Neuronal stem cell (in vitro differentiated cells): ENCODE results near the gene ART4.

Source experiments
- DNase-seq: peaks from one replicate; pipeline ENCODE4 v3.0.0-alpha.2; 2013; ENCODE audit warnings: low spot score
- H2AFZ ChIP-seq: one replicate; pipeline ENCODE4 v1.6.1; 2013; ENCODE audit warnings: mild to moderate bottlenecking, low read length, inconsistent platforms
- H2AK5ac ChIP-seq: 2 replicates; pipeline ENCODE4 v1.6.1; 2013; ENCODE audit warnings: low read depth, mild to moderate bottlenecking, inconsistent platforms, low read length, moderate library complexity, mixed read lengths
- H2BK120ac ChIP-seq: 2 replicates; pipeline ENCODE4 v1.6.1; 2013; ENCODE audit warnings: low read depth, mild to moderate bottlenecking, inconsistent platforms, low read length, moderate library complexity, mixed read lengths
- H2BK12ac ChIP-seq: one replicate; pipeline ENCODE4 v1.6.1; 2013; ENCODE audit warnings: low read length, inconsistent platforms
- H2BK15ac ChIP-seq: 2 replicates; pipeline ENCODE4 v1.6.1; 2013; ENCODE audit warnings: mild to moderate bottlenecking, low read length, inconsistent platforms, mixed read lengths
- H2BK5ac ChIP-seq: one replicate; pipeline ENCODE4 v1.6.1; 2013; ENCODE audit warnings: inconsistent platforms, mild to moderate bottlenecking, low read length, moderate library complexity
- H3K14ac ChIP-seq: one replicate; pipeline ENCODE4 v1.6.1; 2013; ENCODE audit warnings: low read length, inconsistent platforms
- H3K18ac ChIP-seq: 2 replicates; pipeline ENCODE4 v1.6.1; 2013; ENCODE audit warnings: low read length, inconsistent platforms
- H3K23ac ChIP-seq: 2 replicates; pipeline ENCODE4 v1.6.1; 2013; ENCODE audit warnings: low read depth, mild to moderate bottlenecking, mixed read lengths, low read length, inconsistent platforms; ENCODE audit not compliant: poor library complexity
- H3K27ac ChIP-seq: replicated peaks from 3 replicates; pipeline ENCODE4 v1.5.1; 2013; ENCODE audit warnings: low read length, inconsistent platforms
- H3K27me3 ChIP-seq, 3 experiments: 2 replicates each; pipeline ENCODE4 v1.6.1; 2013; ENCODE audit warnings: low read length in 3 of 3, mild to moderate bottlenecking in 2 of 3, inconsistent platforms in 1 of 3, low read depth in 1 of 3, mixed read lengths in 1 of 3, moderate library complexity in 1 of 3; ENCODE audit not compliant: control insufficient read depth in 3 of 3, insufficient read depth in 3 of 3
- H3K36me3 ChIP-seq, 2 donors: replicated peaks in 1 of 2; 2 replicates each; pipeline ENCODE4 v1.6.1; 2013; ENCODE audit warnings: low read length in 2 of 2; ENCODE audit not compliant: control insufficient read depth in 2 of 2, insufficient read depth in 2 of 2
- H3K4ac ChIP-seq: 2 replicates; pipeline ENCODE4 v1.6.1; 2013; ENCODE audit warnings: inconsistent platforms, mild to moderate bottlenecking, low read length, moderate library complexity
- H3K4me1 ChIP-seq, 2 donors: 1 replicate in 1 of 2; 2 replicates in 1 of 2; pipeline ENCODE4 v1.6.1; 2013; ENCODE audit warnings: low read length in 2 of 2, low read depth in 1 of 2; ENCODE audit not compliant: control insufficient read depth in 2 of 2, insufficient read depth in 1 of 2
- H3K4me2 ChIP-seq: one replicate; pipeline ENCODE4 v1.6.1; 2013; ENCODE audit warnings: mild to moderate bottlenecking, low read length, inconsistent platforms; ENCODE audit not compliant: insufficient read depth, poor library complexity, severe bottlenecking
- H3K4me3 ChIP-seq, 2 donors: 2 replicates each; pipeline ENCODE4 v1.5.1; 2013; ENCODE audit warnings: low read length in 2 of 2, mild to moderate bottlenecking in 2 of 2, inconsistent platforms in 1 of 2, moderate library complexity in 1 of 2
- H3K79me1 ChIP-seq: one replicate; pipeline ENCODE4 v1.6.1; 2013; ENCODE audit warnings: low read depth, mild to moderate bottlenecking, inconsistent platforms, low read length, moderate library complexity
- H3K9ac ChIP-seq: one replicate; pipeline ENCODE4 v1.6.1; 2013; ENCODE audit warnings: mild to moderate bottlenecking, low read depth, low read length, inconsistent platforms; ENCODE audit not compliant: poor library complexity
- H3K9me3 ChIP-seq, 2 donors: replicated peaks in 1 of 2; 2 replicates each; pipeline versions ENCODE3 to v1.6.1; 2013; ENCODE audit warnings: low read length in 2 of 2, mild to moderate bottlenecking in 2 of 2, inconsistent platforms in 1 of 2, low read depth in 1 of 2, mixed read lengths in 1 of 2, moderate library complexity in 1 of 2; ENCODE audit not compliant: control insufficient read depth in 2 of 2, insufficient read depth in 1 of 2
- H4K8ac ChIP-seq: one replicate; pipeline ENCODE4 v1.6.1; 2013; ENCODE audit warnings: low read depth, mild to moderate bottlenecking, inconsistent platforms, low read length, moderate library complexity
- H4K91ac ChIP-seq: one replicate; pipeline ENCODE4 v1.6.1; 2013; ENCODE audit warnings: low read length, low read depth, mild to moderate bottlenecking, inconsistent platforms; ENCODE audit not compliant: poor library complexity
- WGBS, 2 donors: extraction: QIAGEN DNeasy Blood & Tissue Kit; methylation state at CpG; one replicate each; pipeline ENCODE4 v1.1.7; 2013; ENCODE audit warnings: missing lambda C conversion rate in 2 of 2, mixed read lengths in 1 of 2; ENCODE audit not compliant: insufficient read length in 2 of 2, insufficient replicate concordance in 1 of 2; ENCODE audit errors: extremely low coverage in 2 of 2; 5-methylcytosine and 5-hydroxymethylcytosine counted together

The ART4 gene

GRCh38 chr12:14860490-14860889 lies 17.2 kb upstream of the ART4 start:
- H3K14ac ChIP-seq = no peak overlapping the region
- H3K4me2 ChIP-seq = no peak overlapping the region
- no peak overlapping the region for H3K4me3 ChIP-seq
- no peak overlapping the region for H2AK5ac ChIP-seq
- H3K9ac ChIP-seq = no peak overlapping the region
- no peak overlapping the region for H2BK12ac ChIP-seq
- no peaks in the 10 kb centered on the region for H3K4me1 ChIP-seq
- no peaks in the 10 kb centered on the region for H3K9me3 ChIP-seq
- H3K36me3 ChIP-seq = no peaks in the 10 kb centered on the region
- no peak overlapping the region for H3K4ac ChIP-seq
- H2BK120ac ChIP-seq = no peak overlapping the region
- no peak overlapping the region for H2AFZ ChIP-seq
- H3K23ac ChIP-seq = no peak overlapping the region
- no peak overlapping the region for H3K18ac ChIP-seq
- H4K8ac ChIP-seq = no peak overlapping the region
- H3K27me3 ChIP-seq = no peaks in the 10 kb centered on the region
- DNase-seq = no peak
- no peaks in the 10 kb centered on the region for H3K79me1 ChIP-seq
- no peak overlapping the region for H2BK15ac ChIP-seq
- no peak overlapping the region for H3K27ac ChIP-seq
- H4K91ac ChIP-seq = no peak overlapping the region
- no peak overlapping the region for H2BK5ac ChIP-seq

GRCh38 chr12:14858513-14858912 lies 15.2 kb upstream of the ART4 start:
- H3K4me3 ChIP-seq = no peak overlapping the region
- H4K8ac ChIP-seq = no peak overlapping the region
- no peak overlapping the region for H2BK12ac ChIP-seq
- H4K91ac ChIP-seq = no peak overlapping the region
- no peak overlapping the region for H2BK15ac ChIP-seq
- H3K36me3 ChIP-seq = no peaks in the 10 kb centered on the region
- H3K79me1 ChIP-seq = no peaks in the 10 kb centered on the region
- H2AFZ ChIP-seq = no peak overlapping the region
- no peak for DNase-seq
- no peak overlapping the region for H2AK5ac ChIP-seq
- no peak overlapping the region for H3K23ac ChIP-seq
- H3K4ac ChIP-seq = no peak overlapping the region
- no peak overlapping the region for H3K9ac ChIP-seq
- no peak overlapping the region for H3K18ac ChIP-seq
- no peak overlapping the region for H2BK120ac ChIP-seq
- H2BK5ac ChIP-seq = no peak overlapping the region
- no peak overlapping the region for H3K4me2 ChIP-seq
- H3K27me3 ChIP-seq = no peaks in the 10 kb centered on the region
- no peak overlapping the region for H3K27ac ChIP-seq
- H3K9me3 ChIP-seq = no peaks in the 10 kb centered on the region
- H3K14ac ChIP-seq = no peak overlapping the region
- peaks cover 0 to 3% of the 10 kb centered on the region in 2 donors for H3K4me1 ChIP-seq
- no CpG with 5 or more reads among the region's 1 CpG for WGBS, 2 donors

- peak overlapping the region; percentile 47 for H2AFZ ChIP-seq
- no peak overlapping the region for H3K4me3 ChIP-seq
- H2BK120ac ChIP-seq = no peak overlapping the region
- no peak overlapping the region for H3K4ac ChIP-seq
- no peak overlapping the region for H2BK5ac ChIP-seq
- H2BK12ac ChIP-seq = no peak overlapping the region
- no peak overlapping the region for H4K91ac ChIP-seq
- no peak overlapping the region for H3K18ac ChIP-seq
- no peak overlapping the region for H4K8ac ChIP-seq
- no peak overlapping the region for H2BK15ac ChIP-seq
- no CpG with 5 or more reads among the region's 6 CpGs for WGBS, 2 donors
- H3K4me1 ChIP-seq = peaks cover 5 to 8% of the 10 kb centered on the region in 2 donors
- no peaks in the 10 kb centered on the region for H3K27me3 ChIP-seq
- no peak for DNase-seq
- no peaks in the 10 kb centered on the region for H3K9me3 ChIP-seq
- H3K79me1 ChIP-seq = no peaks in the 10 kb centered on the region
- no peaks in the 10 kb centered on the region for H3K36me3 ChIP-seq
- no peak overlapping the region for H3K4me2 ChIP-seq
- H3K27ac ChIP-seq = no peak overlapping the region
- H3K14ac ChIP-seq = no peak overlapping the region
- no peak overlapping the region for H2AK5ac ChIP-seq
- H3K23ac ChIP-seq = no peak overlapping the region
- H3K9ac ChIP-seq = no peak overlapping the region
These were observed 11.4 kb upstream of the ART4 start for GRCh38 chr12:14854586-14855183.

GRCh38 chr12:14853961-14854360 lies 10.6 kb upstream of the ART4 start:
- no peak overlapping the region for H3K18ac ChIP-seq
- H3K14ac ChIP-seq = no peak overlapping the region
- no peak overlapping the region for H3K27ac ChIP-seq
- H2AK5ac ChIP-seq = no peak overlapping the region
- no peaks in the 10 kb centered on the region for H3K36me3 ChIP-seq
- H2AFZ ChIP-seq = no peak overlapping the region
- H3K27me3 ChIP-seq = no peaks in the 10 kb centered on the region
- peaks cover 5 to 8% of the 10 kb centered on the region in 2 donors for H3K4me1 ChIP-seq
- H3K4ac ChIP-seq = no peak overlapping the region
- no peak overlapping the region for H2BK5ac ChIP-seq
- H3K23ac ChIP-seq = no peak overlapping the region
- H2BK120ac ChIP-seq = no peak overlapping the region
- no peak overlapping the region for H3K4me3 ChIP-seq
- H2BK12ac ChIP-seq = no peak overlapping the region
- H3K9me3 ChIP-seq = no peaks in the 10 kb centered on the region
- WGBS, 2 donors = no CpG with 5 or more reads among the region's 3 CpGs
- H2BK15ac ChIP-seq = no peak overlapping the region
- H3K9ac ChIP-seq = no peak overlapping the region
- H3K79me1 ChIP-seq = no peaks in the 10 kb centered on the region
- H3K4me2 ChIP-seq = no peak overlapping the region
- H4K91ac ChIP-seq = no peak overlapping the region
- no peak for DNase-seq
- H4K8ac ChIP-seq = no peak overlapping the region
